HepG2 (cell line): Measurements from ENCODE around the gene CDK18.

Experiments used
- CHD2 ChIP-seq: IDR thresholded peaks from 2 replicates; pipeline ENCODE4 v1.6.1; 2011; ENCODE audit warnings: low read depth, low read length, improper control_type of control experiment
- FOXJ3 ChIP-seq: sonication (generic); formaldehyde crosslinking; IDR thresholded peaks from 2 replicates; pipeline ENCODE4 v1.4.0; 2020; ENCODE audit warnings: missing genetic modification reagents, mild to moderate bottlenecking, borderline replicate concordance
- JARID2 ChIP-seq: sonication (generic); formaldehyde crosslinking; IDR thresholded peaks from 2 replicates; pipeline ENCODE4 v1.8.1; 2023; ENCODE audit warnings: missing genetic modification reagents, inconsistent platforms; ENCODE audit not compliant: insufficient replicate concordance
- KDM5B ChIP-seq: sonication (generic); formaldehyde crosslinking; IDR thresholded peaks from 2 replicates; pipeline ENCODE4 v1.4.0; 2020; ENCODE audit warnings: missing genetic modification reagents, mild to moderate bottlenecking, borderline replicate concordance
- NFYB ChIP-seq: sonication (generic); formaldehyde crosslinking; IDR thresholded peaks from 2 replicates; pipeline ENCODE4 v1.4.0; 2020; ENCODE audit warnings: missing genetic modification reagents
- RFX5 ChIP-seq: IDR thresholded peaks from 2 replicates; pipeline ENCODE4 v1.6.1; 2011; ENCODE audit warnings: low read depth, low read length, improper control_type of control experiment
- ZNF234 ChIP-seq: sonication (generic); formaldehyde crosslinking; conservative IDR thresholded peaks from 2 replicates; pipeline ENCODE4 v1.5.1; 2020; ENCODE audit warnings: mild to moderate bottlenecking, missing genetic modification reagents
- ZNF235 ChIP-seq: sonication (generic); formaldehyde crosslinking; IDR thresholded peaks from 2 replicates; pipeline ENCODE4 v1.8.1; 2023; ENCODE audit warnings: mild to moderate bottlenecking, missing genetic modification reagents, borderline replicate concordance
- TF ChIP-seq, protein P1 (sequence below): sonication (generic); formaldehyde crosslinking; IDR thresholded peaks from 2 replicates; pipeline ENCODE4 v1.5.0; 2020; ENCODE audit warnings: mild to moderate bottlenecking, missing genetic modification reagents, moderate library complexity
- TF ChIP-seq, protein P2 (sequence below): sonication (generic); formaldehyde crosslinking; IDR thresholded peaks from 2 replicates; pipeline ENCODE4 v1.4.0; 2020; ENCODE audit warnings: mild to moderate bottlenecking, missing genetic modification reagents

DNA sequence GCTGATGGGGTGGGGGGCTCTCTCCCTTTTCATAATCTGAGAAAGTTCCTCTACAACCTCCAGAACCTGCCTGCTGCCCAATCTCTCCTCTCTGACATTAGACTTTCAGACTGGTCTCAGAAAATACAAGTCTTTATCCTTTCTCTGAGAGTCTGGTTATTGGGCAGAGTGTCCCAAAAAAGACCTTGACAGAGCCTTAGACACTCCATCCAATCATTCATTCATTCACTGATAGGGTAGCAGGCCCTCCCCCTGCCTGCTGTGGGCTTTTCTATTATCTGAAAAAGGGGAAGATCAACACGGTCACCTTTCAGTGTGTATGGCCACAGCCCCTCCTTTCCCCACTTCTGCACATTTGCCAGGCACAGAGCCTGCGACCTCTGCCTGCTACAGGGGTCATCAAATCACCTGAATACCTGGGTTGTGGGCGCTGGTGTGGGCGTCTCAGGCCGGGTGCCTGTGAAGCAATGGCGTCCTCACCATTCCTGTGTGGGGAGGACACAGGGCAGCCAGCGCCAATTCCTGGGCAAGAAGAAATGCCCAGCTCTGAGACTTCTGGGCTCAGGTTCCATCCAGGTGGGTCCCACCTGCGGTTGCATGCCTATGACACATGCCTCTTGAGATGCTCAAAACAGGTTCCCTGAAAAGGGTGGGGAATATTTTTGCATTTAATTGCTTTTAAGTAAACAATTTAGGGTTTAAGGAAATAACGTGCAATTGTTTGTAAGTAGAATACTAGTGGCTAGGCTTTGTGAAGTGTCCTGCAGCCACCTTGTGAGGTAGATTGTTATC, 74.5 kb downstream of the CDK18 start:
- TF ChIP-seq ZNF235 (CRISPR knock-in tag) (no peak), ZNF234 (no peak), FOXJ3 (CRISPR knock-in tag) (no peak), RFX5 (no peak), JARID2 (no peak), CHD2 (no peak), KDM5B (CRISPR knock-in tag) (no peak), NFYB (CRISPR knock-in tag) (no peak)
- TF ChIP-seq, protein P1, sequence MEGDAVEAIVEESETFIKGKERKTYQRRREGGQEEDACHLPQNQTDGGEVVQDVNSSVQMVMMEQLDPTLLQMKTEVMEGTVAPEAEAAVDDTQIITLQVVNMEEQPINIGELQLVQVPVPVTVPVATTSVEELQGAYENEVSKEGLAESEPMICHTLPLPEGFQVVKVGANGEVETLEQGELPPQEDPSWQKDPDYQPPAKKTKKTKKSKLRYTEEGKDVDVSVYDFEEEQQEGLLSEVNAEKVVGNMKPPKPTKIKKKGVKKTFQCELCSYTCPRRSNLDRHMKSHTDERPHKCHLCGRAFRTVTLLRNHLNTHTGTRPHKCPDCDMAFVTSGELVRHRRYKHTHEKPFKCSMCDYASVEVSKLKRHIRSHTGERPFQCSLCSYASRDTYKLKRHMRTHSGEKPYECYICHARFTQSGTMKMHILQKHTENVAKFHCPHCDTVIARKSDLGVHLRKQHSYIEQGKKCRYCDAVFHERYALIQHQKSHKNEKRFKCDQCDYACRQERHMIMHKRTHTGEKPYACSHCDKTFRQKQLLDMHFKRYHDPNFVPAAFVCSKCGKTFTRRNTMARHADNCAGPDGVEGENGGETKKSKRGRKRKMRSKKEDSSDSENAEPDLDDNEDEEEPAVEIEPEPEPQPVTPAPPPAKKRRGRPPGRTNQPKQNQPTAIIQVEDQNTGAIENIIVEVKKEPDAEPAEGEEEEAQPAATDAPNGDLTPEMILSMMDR (CRISPR knock-in tag) = no peak
- TF ChIP-seq, protein P2, sequence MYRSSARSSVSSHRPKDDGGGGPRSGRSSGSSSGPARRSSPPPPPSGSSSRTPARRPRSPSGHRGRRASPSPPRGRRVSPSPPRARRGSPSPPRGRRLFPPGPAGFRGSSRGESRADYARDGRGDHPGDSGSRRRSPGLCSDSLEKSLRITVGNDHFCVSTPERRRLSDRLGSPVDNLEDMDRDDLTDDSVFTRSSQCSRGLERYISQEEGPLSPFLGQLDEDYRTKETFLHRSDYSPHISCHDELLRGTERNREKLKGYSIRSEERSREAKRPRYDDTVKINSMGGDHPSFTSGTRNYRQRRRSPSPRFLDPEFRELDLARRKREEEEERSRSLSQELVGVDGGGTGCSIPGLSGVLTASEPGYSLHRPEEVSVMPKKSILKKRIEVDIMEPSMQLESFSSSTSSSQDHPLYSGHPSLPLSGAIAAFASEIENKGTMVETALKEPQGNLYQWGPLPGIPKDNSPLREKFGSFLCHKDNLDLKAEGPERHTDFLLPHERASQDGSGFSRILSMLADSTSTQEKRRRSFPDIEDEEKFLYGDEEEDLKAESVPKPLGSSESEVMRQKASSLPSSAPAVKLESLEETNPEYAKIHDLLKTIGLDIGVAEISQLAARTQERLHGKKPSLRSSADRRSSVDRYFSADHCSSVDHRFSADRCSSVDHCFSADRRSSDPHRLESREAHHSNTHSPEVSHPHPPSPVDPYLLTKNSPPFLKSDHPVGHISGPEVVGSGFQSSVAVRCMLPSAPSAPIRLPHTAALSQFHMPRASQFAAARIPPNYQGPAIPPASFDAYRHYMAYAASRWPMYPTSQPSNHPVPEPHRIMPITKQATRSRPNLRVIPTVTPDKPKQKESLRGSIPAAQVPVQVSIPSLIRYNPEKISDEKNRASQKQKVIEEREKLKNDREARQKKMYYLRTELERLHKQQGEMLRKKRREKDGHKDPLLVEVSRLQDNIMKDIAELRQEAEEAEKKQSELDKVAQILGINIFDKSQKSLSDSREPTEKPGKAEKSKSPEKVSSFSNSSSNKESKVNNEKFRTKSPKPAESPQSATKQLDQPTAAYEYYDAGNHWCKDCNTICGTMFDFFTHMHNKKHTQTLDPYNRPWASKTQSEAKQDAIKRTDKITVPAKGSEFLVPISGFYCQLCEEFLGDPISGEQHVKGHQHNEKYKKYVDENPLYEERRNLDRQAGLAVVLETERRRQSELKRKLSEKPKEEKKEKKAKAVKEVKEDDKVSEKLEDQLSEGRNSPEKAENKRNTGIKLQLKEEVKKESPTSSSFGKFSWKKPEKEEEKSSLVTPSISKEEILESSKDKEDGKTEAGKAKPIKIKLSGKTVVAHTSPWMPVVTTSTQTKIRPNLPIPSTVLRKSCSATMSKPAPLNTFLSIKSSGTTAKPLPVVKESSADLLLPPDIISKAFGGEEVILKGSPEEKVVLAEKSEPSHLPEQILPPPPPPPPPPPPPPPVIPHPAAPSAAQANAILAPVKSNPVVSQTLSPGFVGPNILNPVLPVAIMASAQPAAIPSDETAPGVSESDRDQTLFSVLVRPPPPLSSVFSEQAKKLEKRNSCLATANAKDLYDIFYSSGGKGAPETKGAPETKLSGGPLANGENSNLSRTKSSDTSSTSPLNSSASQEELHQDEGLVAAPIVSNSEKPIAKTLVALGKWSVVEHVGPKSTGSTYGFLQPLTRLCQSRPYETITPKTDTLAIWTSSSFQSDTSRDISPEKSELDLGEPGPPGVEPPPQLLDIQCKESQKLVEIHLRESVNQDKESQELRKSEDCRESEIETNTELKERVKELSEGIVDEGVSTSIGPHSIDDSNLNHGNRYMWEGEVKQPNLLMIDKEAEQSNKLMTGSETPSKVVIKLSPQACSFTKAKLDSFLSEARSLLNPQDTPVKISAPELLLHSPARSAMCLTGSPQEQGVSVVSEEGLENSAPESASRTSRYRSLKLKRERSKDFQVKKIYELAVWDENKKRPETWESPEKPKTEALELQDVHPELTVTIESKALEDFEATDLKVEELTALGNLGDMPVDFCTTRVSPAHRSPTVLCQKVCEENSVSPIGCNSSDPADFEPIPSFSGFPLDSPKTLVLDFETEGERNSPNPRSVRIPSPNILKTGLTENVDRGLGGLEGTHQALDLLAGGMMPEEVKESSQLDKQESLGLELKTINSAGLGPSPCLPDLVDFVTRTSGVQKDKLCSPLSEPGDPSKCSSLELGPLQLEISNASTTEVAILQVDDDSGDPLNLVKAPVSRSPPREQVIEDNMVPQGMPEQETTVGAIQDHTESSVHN (CRISPR knock-in tag) = no peak
